H1 (cell line): ENCODE data around the gene MYO5B.

Experiments used
- BRCA1 ChIP-seq: IDR thresholded peaks from 2 replicates; pipeline ENCODE4 v1.6.1; 2012; ENCODE audit warnings: low read depth, low read length, improper control_type of control experiment
- CBX5 ChIP-seq: fragments of 300-800, 300-1000 bp; sonication (generic); IDR thresholded peaks from 2 replicates; pipeline ENCODE4 v1.7.1; 2016; ENCODE audit warnings: antibody characterized with exemption, low read length, low read depth
- CTCF ChIP-seq, 3 experiments: IDR thresholded peaks; 1 replicate in 2 of 3; 2 replicates in 1 of 3; pipeline versions ENCODE4 v1.5.1 to v1.6.1; 2011; ENCODE audit warnings: low read length in 3 of 3, mild to moderate bottlenecking in 3 of 3, inconsistent platforms in 2 of 3, low read depth in 1 of 3, moderate library complexity in 1 of 3; ENCODE audit not compliant: insufficient read depth in 1 of 3; ENCODE audit errors: control extremely low read depth in 1 of 3
- EP300 ChIP-seq, 2 experiments: IDR thresholded peaks; 1 replicate in 1 of 2; 2 replicates in 1 of 2; pipeline ENCODE4 v1.6.1; 2011 to 2012; ENCODE audit warnings: low read depth in 2 of 2, low read length in 2 of 2, mild to moderate bottlenecking in 2 of 2, borderline replicate concordance in 1 of 2, inconsistent platforms in 1 of 2, moderate library complexity in 1 of 2
- HDAC2 ChIP-seq, 2 experiments: fragments of 300-600 bp in 1 of 2; sonication (generic) in 1 of 2; IDR thresholded peaks; 2 replicates each; pipeline ENCODE4 v1.6.1; 2011 to 2012; ENCODE audit warnings: low read depth in 2 of 2, low read length in 2 of 2, mild to moderate bottlenecking in 2 of 2, moderate library complexity in 2 of 2, borderline replicate concordance in 1 of 2, inconsistent platforms in 1 of 2
- JUND ChIP-seq: IDR thresholded peaks from 2 replicates; pipeline ENCODE4 v1.6.1; 2011; ENCODE audit warnings: mild to moderate bottlenecking, improper control_type of control experiment, low read length
- KDM5A ChIP-seq: fragments of 200-600 bp; IDR thresholded peaks from 2 replicates; pipeline ENCODE4 v1.7.1; 2012; ENCODE audit warnings: mild to moderate bottlenecking, low read length, inconsistent platforms, mixed read lengths
- NRF1 ChIP-seq: IDR thresholded peaks from 2 replicates; pipeline ENCODE4 v1.6.1; 2011; ENCODE audit warnings: mild to moderate bottlenecking, low read depth, low read length, improper control_type of control experiment
- POLR2A ChIP-seq, 2 experiments: IDR thresholded peaks; 1 replicate in 1 of 2; 2 replicates in 1 of 2; pipeline ENCODE4 v1.6.1; 2011; ENCODE audit warnings: low read depth in 2 of 2, low read length in 2 of 2, mild to moderate bottlenecking in 2 of 2; ENCODE audit errors: control extremely low read depth in 1 of 2
- POLR2AphosphoS5 ChIP-seq: IDR thresholded peaks from 2 replicates; pipeline ENCODE4 v1.6.1; 2011; ENCODE audit warnings: low read depth, low read length
- SIRT6 ChIP-seq: IDR thresholded peaks from one replicate; pipeline ENCODE4 v1.7.1; 2012; ENCODE audit warnings: low read length, inconsistent platforms
- SP4 ChIP-seq: IDR thresholded peaks from 2 replicates; pipeline ENCODE4 v1.6.1; 2012; ENCODE audit warnings: low read length, inconsistent platforms
- TCF12 ChIP-seq: IDR thresholded peaks from 2 replicates; pipeline ENCODE4 v1.6.1; 2011; ENCODE audit warnings: low read depth, mild to moderate bottlenecking, low read length

GRCh38 chr18:50190236-50190635 is 4.7 kb downstream of the MYO5B start:
- TF ChIP-seq POLR2AphosphoS5 = no peak
- no peak for TF ChIP-seq CTCF (IDR thresholded peaks at IDR 0.05; ENCODE audit: control extremely low read depth in 1 of 3, insufficient read depth in 1 of 3, low read depth in 1 of 3, low read length in 3 of 3)
- TF ChIP-seq CBX5 = no peak
- no peak for TF ChIP-seq HDAC2 (IDR thresholded peaks at IDR 0.05; ENCODE audit: borderline replicate concordance in 1 of 2, low read depth in 2 of 2, low read length in 2 of 2)
- no peak for TF ChIP-seq JUND
- no peak for TF ChIP-seq KDM5A
- no peak for TF ChIP-seq SIRT6
- no peak for TF ChIP-seq TCF12
- TF ChIP-seq POLR2A (IDR thresholded peaks at IDR 0.05; ENCODE audit: control extremely low read depth in 1 of 2, low read depth in 2 of 2, low read length in 2 of 2) = no peak
- no peak for TF ChIP-seq SP4
- TF ChIP-seq EP300 (IDR thresholded peaks at IDR 0.05; ENCODE audit: borderline replicate concordance in 1 of 2, low read depth in 2 of 2, low read length in 2 of 2) = no peak
- TF ChIP-seq NRF1 = no peak
- TF ChIP-seq BRCA1 = no peak
